NCI-H748 (cell line): ENCODE data around the gene HYAL2.

Experiments
- DNase-seq: peaks from one replicate; lab custom pipeline; 2025; ENCODE audit not compliant: unreplicated experiment; lab: John Stamatoyannopoulos, UW

The HYAL2 gene

GRCh38 chr3:50350527-50351322 is 28.2 kb upstream of the HYAL2 start, which contains the start of the genes CYB561D2 and NPRL2:
Gene CYB561D2, plus strand, starts transcription at chr3:50350862. Its CDS starts 572 bp downstream, at chr3:50351434.
Gene NPRL2, minus strand, starts transcription at chr3:50350775. Its CDS starts 123 bp downstream, at chr3:50350652.
- peak; percentile 91 for DNase-seq

GRCh38 chr3:50350213-50350526 is 27.6 kb upstream of the HYAL2 start:
- no peak for DNase-seq

- DNase-seq = peak; percentile 69
Observed at GRCh38 chr3:50347187-50347813, 24.8 kb upstream of the HYAL2 start.

- peak; percentile 77 for DNase-seq
Observed at GRCh38 chr3:50345586-50346234, 23.2 kb upstream of the HYAL2 start, which contains the start of gene ZMYND10. Gene ZMYND10, minus strand, starts transcription at chr3:50345732. Its CDS starts 153 bp downstream, at chr3:50345579.

GRCh38 chr3:50345008-50345407 is 22.5 kb upstream of the HYAL2 start:
- DNase-seq = no peak

GRCh38 chr3:50342813-50343633 is 20.5 kb upstream of the HYAL2 start:
- no peak for DNase-seq

GRCh38 chr3:50341996-50342650 is 19.6 kb upstream of the HYAL2 start:
- no peak for DNase-seq

- no peak for DNase-seq
Observed at GRCh38 chr3:50341537-50341936, 19.0 kb upstream of the HYAL2 start.

- DNase-seq = no peak
Observed at GRCh38 chr3:50340448-50341329, 18.1 kb upstream of the HYAL2 start, which contains the start of gene RASSF1. Gene RASSF1, minus strand, starts transcription at chr3:50340836. Its CDS starts 31 bp downstream, at chr3:50340805.

- no peak for DNase-seq
Observed at GRCh38 chr3:50340147-50340447, 17.6 kb upstream of the HYAL2 start.

- DNase-seq = no peak
Observed at GRCh38 chr3:50339485-50340146, 17.1 kb upstream of the HYAL2 start.

- DNase-seq = no peak
Observed at GRCh38 chr3:50338965-50339364, 16.4 kb upstream of the HYAL2 start.

GRCh38 chr3:50337175-50337861 is 14.8 kb upstream of the HYAL2 start:
- DNase-seq = peak; percentile 97

- no peak for DNase-seq
Observed at GRCh38 chr3:50336452-50337174, 14.1 kb upstream of the HYAL2 start.

GRCh38 chr3:50334339-50335075 is 12.0 kb upstream of the HYAL2 start:
- DNase-seq = no peak

GRCh38 chr3:50333744-50334328 is 11.3 kb upstream of the HYAL2 start:
- no peak for DNase-seq
